Fibroblast of villous mesenchyme (primary cell): Measurements from ENCODE around the gene CENPVL3. TPM values are rescaled to one million over a fixed set of nuclear protein-coding genes. Genes with fewer than 3 reads are reported as not detected.

Experiments used
- DNase-seq: peaks from one replicate; pipeline ENCODE4 v3.0.0-alpha.2; 2010; ENCODE audit warnings: low read depth
- H3K4me3 ChIP-seq: 2 replicates; pipeline ENCODE4 v1.5.1; 2011; ENCODE audit warnings: low read depth, mild to moderate bottlenecking, low read length
- total RNA-seq: library from RNA; depleted of rRNA; stranded (reverse); fragments of >200 nt; gene quantifications from 2 replicates; pipeline ENCODE4 v1.2.3, GENCODE V29; 2012
- TF ChIP-seq, protein P1 (sequence below): IDR thresholded peaks from 2 replicates; pipeline ENCODE4 v1.5.1; 2012; ENCODE audit warnings: low read depth, mild to moderate bottlenecking, low read length; ENCODE audit not compliant: insufficient read depth

CENPVL3 gene
- total RNA-seq, 1 donor, result not detected

DNA sequence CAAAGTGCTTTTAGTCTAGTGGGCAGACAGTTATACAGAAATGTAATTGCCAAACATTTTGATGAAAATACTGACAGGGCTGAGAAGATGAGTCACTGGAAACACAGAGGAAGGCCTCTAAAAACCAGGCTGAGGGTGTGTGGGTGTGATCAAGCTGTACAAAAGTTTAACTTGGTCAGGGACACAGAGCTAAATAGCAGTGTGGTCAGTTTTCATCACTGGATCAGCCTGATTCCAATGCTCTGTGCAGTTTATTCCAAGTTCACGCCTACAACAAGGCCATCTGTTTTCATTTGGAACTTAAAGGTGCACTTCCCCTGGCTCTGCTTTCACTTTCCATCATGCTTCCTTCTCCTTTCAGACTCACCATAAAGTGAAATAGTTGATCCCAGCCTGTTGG is 10.6 kb downstream of the CENPVL3 start:
- H3K4me3 ChIP-seq, result no peak overlapping the region
- peak; percentile 18 for DNase-seq
- TF ChIP-seq, protein P1, sequence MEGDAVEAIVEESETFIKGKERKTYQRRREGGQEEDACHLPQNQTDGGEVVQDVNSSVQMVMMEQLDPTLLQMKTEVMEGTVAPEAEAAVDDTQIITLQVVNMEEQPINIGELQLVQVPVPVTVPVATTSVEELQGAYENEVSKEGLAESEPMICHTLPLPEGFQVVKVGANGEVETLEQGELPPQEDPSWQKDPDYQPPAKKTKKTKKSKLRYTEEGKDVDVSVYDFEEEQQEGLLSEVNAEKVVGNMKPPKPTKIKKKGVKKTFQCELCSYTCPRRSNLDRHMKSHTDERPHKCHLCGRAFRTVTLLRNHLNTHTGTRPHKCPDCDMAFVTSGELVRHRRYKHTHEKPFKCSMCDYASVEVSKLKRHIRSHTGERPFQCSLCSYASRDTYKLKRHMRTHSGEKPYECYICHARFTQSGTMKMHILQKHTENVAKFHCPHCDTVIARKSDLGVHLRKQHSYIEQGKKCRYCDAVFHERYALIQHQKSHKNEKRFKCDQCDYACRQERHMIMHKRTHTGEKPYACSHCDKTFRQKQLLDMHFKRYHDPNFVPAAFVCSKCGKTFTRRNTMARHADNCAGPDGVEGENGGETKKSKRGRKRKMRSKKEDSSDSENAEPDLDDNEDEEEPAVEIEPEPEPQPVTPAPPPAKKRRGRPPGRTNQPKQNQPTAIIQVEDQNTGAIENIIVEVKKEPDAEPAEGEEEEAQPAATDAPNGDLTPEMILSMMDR, result no peak

DNA sequence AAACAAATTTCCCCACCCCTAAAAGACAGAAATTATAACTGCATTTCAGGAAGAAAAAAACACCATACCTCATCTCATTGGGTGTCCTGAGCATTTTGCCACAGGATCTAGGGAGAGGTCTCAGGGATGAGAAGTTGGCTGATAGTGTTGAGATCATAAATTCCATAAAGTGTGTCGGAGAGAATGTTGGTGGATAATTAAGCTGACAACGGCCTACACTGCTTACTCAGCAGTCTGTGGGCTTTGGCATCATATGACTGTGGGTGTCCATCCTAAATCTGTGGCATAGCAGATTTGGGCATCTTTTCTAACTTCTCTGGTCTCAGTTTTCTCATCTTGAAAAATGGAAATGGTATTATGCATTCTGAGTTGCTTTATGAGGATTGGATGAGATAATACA is 12.3 kb downstream of the CENPVL3 start:
- TF ChIP-seq, protein P1, result no peak
- H3K4me3 ChIP-seq, result no peak overlapping the region
- DNase-seq, result no peak

DNA sequence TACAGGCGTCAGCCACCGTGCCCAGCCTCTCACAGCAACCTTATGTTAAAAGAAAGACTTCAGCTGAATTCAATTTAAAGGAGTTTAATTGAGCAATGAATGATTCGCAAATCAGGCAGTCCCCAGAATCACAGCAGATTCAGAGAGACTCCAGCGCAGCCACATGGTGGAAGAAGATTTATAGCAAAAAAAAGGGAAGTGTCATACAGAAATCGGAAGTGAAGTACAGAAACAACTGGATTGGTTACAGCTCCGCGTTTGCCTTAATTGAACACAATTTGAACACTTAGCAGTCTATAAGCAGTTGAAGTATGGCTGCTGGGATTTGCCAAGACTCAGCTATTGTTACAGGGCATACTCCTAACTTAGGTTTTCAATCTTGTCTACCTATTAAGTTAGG is 19.8 kb downstream of the CENPVL3 start:
- no peak overlapping the region for H3K4me3 ChIP-seq
- TF ChIP-seq, protein P1, result no peak
- DNase-seq, result no peak

DNA sequence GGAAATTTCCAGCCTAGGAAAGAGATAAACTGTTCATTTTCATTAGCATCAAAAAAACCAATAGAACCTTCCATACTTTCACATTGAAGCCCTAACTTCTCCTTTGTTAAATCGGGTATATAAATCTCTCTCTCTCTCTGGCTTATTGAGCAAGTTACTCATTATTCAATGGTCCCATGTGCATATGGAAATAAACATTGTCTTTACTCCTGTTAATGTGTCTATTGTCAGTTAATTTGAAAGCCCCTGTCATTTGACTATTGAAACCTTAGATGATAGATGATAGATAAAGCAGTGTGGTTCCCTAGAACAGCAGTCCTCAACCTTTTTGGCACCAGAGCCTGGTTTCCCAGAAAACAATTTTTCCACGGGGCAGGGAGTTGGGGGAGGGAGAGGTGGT is 46.8 kb downstream of the CENPVL3 start:
- TF ChIP-seq, protein P1, result no peak
- no peak overlapping the region for H3K4me3 ChIP-seq
- no peak for DNase-seq

DNA sequence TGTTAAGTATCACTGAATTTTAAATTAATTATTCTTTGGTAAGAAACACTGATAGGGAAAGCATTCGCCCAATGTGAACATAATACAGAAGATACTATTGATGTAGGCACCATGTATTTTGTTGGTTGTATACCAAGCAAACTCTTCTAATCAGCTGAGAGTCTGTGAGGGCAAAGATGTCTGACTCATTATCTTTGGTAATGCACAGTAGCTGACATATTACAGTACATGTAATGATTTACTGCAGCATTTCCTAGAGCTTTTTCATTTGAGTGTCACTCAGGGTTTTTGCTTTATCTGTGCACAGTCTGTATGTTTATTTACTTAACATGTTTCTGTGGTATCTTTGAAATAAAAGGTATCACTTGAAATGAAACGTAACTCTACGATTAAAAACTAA is 49.2 kb downstream of the CENPVL3 start:
- TF ChIP-seq, protein P1, result no peak
- no peak for DNase-seq
- no peak overlapping the region for H3K4me3 ChIP-seq

DNA sequence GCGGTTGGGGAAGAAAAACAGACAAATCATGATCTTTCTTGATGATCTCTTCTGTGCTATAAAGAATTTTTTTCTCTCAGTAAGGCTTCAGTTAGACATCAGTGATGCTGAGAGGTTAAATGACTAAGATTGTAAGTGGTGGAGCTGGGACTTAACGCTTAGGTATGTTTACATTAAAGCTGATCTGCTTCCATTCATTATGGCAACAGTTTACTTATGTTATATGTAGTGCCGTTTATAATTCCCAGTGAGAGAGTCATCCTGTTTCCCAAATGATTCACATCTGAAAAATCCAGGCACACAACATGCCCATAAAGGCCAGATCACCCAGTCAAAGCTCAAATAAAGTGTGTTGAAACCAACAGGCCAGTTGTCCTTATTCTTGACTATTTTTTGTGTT is 50.1 kb downstream of the CENPVL3 start:
- H3K4me3 ChIP-seq, result no peak overlapping the region
- TF ChIP-seq, protein P1, result no peak
- peak; percentile 83 for DNase-seq

Other genes starting within 250 kb of the CENPVL3 start
- gene NUDT11, start 122.3 kb downstream of the CENPVL3 start, total RNA-seq, result 7.4 and 12.1 TPM in 2 replicates
- not detected in 2 replicates for gene CENPVL2, start 63.9 kb upstream of the CENPVL3 start, total RNA-seq
- gene CENPVL1, start 91.6 kb upstream of the CENPVL3 start, total RNA-seq, result not detected in 2 replicates
- gene GSPT2, start 124.5 kb upstream of the CENPVL3 start, total RNA-seq, result 4.5 and 7.8 TPM in 2 replicates